GM21619 (cell line): Measurements from ENCODE around the gene XPNPEP2.

Source experiments
- ATAC-seq: cut with Tn5 transposase; IDR thresholded peaks from one replicate; pipeline ENCODE4 v1.9.1; 2021; ENCODE audit not compliant: unreplicated experiment

The XPNPEP2 gene, protein sequence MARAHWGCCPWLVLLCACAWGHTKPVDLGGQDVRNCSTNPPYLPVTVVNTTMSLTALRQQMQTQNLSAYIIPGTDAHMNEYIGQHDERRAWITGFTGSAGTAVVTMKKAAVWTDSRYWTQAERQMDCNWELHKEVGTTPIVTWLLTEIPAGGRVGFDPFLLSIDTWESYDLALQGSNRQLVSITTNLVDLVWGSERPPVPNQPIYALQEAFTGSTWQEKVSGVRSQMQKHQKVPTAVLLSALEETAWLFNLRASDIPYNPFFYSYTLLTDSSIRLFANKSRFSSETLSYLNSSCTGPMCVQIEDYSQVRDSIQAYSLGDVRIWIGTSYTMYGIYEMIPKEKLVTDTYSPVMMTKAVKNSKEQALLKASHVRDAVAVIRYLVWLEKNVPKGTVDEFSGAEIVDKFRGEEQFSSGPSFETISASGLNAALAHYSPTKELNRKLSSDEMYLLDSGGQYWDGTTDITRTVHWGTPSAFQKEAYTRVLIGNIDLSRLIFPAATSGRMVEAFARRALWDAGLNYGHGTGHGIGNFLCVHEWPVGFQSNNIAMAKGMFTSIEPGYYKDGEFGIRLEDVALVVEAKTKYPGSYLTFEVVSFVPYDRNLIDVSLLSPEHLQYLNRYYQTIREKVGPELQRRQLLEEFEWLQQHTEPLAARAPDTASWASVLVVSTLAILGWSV

DNA sequence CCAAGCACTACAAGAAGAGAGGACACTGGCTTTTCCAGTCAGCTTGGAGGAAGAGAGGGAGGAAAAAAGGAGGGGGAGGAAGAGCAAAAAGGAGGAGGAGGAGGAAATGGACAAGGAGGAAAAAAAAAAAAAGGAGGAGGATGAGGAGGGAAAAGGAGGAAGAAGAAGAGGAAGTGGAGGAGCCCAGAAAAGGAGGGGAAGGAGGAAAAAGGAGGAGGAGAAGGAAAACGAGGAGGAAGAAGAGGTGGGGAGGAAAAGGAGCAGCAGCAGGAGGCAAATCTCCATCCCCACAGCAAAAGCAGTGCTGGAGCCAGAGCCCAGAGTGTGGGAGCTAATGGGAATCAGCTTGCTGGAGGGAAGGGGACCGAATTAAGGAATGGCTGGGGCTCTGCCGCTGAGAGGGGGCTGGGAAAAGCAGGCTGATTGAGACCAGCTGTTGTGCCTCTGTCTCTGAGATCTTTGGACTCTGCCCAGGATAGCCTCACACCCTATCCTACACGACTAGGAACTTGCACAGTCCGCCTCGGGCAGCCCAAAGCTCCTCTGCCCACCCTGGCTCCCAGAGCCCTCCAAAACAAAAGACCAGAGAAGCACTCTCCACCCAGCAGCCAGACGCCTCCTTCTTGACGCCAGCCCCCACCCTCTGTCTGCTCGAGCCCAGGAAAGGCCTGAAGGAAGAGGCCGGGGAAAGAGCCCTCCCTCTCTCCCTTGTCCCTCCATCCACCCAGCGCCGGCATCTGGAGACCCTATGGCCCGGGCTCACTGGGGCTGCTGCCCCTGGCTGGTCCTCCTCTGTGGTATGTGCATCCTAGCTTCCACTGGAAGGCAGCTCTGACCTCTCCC is at the start of gene XPNPEP2:
Gene XPNPEP2, plus strand, starts transcription at position 514 of the 843 bp plus-strand sequence. Its CDS starts 235 bp downstream, at position 749.
- ATAC-seq = no peak

- ATAC-seq = no peak
Observed at GRCh38 chrX:129689796-129690195, 49.0 kb upstream of the XPNPEP2 start.

DNA sequence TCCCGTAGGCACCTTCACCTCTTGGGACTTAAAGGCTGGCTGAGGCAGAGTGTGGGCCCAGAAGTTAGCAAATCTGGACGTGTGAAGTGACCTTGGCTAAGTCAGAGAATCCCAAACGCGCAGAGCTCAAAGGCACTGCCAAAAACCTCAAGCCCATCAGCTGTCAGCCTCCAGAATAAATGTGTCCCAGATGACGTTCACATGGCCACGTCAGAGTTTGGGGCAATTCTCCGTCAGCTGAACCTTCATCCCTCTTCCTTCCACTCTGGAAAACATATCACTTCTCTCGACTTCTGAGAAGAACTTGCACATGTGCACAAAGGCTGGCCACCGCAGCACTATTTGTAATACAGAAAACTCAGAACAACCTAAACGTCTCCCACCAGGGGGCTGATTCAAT is 48.3 kb upstream of the XPNPEP2 start:
- no peak for ATAC-seq

GRCh38 chrX:129693354-129693753 is 45.4 kb upstream of the XPNPEP2 start:
- no peak for ATAC-seq

GRCh38 chrX:129694805-129695204 is 44.0 kb upstream of the XPNPEP2 start:
- no peak for ATAC-seq

DNA sequence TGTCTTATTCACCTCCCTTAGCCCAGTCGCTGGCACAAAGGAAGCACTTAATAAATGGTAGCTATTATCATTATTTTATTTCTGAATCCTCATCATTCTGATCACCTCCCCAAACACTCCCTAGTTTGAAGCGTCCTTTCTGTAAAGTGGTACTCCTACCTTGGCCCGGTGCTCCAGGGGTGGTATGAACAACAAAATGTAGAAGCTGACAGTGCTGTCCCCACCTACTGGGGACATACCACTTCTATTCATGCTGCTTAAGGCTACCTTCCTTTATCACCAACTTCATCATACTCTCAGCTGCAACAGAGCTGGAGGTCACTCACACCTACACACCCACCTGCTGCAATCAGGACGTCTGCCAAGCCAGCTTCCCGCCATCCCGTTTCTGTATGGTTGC is 43.2 kb upstream of the XPNPEP2 start:
- ATAC-seq = no peak

DNA sequence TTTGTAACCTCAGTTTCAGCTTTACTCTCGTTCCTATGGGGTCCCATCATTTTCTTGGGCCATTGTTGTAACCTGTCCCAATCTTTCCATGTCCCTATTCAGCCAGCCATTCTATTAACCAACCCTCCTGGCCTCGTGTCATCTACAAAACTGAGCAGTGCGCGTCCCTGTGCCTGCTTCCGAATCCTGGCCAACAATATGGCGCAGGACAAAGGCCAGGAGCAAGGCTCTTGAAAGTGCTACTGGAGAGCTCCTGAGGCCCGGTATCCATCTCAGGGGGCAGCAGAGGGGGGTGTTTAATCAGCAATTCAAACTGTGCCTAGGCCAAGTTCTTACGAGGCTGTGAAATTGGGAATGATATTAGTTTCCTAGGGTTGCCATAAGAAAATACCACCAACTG is 42.8 kb upstream of the XPNPEP2 start:
- ATAC-seq = no peak

- no peak for ATAC-seq
Observed at GRCh38 chrX:129696463-129697155, 42.2 kb upstream of the XPNPEP2 start.

- no peak for ATAC-seq
Observed at GRCh38 chrX:129697204-129697829, 41.5 kb upstream of the XPNPEP2 start.

DNA sequence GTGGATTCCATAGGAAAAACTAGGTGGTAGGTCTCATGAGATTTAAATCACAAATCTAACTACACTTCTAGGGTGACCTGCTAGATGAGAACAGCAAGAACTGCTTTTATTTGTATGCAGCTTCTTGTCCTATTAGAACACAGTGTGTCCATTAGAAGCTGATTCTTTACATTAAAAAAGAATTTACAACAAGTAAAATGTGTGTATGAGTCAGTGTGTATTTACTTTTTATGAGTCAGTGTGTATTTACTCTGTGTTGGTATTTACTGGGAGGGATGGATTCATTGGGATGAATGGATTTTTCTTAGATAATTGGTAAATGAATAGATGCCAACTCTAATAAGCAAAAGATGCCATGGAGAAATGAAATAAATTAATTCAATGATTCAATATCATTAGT is 40.6 kb upstream of the XPNPEP2 start:
- no peak for ATAC-seq

DNA sequence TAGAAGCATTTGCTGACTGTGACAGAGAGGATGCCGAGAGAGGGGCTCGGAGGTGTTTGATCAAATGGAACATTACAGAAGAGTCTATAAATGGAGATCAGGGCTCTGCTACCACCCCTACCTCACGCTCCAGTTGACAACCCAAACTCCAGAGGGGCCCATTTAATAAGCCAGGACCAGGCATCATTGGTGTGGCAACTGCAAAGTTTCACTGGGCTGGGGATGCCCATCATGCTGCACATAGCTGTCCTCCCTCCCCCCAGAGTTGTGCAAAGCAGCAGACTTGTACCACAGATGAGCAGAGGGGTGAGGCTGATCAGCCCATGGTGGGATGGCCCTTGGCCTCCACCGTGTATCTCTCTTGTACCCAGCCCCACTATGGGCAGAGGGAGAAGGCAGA is 38.2 kb upstream of the XPNPEP2 start:
- no peak for ATAC-seq

DNA sequence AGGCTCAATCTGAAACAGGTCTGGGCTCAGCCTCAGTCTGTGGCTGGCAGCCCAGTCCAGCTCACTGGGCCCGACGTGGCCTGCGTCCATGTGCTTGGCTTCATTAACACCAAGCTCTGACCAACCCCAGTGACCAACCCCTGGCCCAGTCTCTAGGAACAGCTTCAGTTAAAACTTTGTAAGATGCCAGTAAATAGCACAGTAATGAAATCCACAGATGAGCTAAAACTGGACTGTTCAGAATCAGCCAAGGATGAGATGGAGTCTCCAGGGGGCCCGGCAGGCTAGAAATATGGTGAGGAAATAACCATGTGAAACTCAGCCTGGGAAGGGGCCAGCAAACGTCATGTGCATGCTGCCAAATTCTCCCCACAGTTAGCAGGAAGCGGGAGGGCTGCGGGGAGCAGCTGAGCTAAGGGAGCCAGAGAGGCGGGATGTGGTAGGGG is 37.1 kb upstream of the XPNPEP2 start:
- ATAC-seq = no peak

DNA sequence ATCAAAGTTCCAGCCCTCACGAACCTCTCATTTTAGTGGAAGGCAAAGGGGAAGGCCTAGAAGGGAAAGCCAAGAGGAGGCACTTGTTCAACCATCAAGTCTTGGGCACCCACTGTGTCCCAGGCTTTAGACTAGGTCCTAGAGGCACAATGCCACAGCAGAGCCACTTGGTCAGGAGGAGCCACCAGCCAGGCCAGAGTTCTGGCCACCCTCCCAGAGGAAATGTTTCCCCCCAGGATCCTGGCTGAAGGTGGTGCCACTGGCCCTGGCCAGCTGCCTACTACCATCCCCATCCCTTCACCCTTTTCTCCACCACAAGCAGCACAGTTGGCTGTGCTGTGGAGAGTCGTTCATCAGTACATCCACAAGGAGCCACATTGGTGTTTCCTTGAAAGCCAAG is 34.3 kb upstream of the XPNPEP2 start:
- no peak for ATAC-seq

- ATAC-seq = no peak
Observed at GRCh38 chrX:129705377-129705925, 33.3 kb upstream of the XPNPEP2 start.

DNA sequence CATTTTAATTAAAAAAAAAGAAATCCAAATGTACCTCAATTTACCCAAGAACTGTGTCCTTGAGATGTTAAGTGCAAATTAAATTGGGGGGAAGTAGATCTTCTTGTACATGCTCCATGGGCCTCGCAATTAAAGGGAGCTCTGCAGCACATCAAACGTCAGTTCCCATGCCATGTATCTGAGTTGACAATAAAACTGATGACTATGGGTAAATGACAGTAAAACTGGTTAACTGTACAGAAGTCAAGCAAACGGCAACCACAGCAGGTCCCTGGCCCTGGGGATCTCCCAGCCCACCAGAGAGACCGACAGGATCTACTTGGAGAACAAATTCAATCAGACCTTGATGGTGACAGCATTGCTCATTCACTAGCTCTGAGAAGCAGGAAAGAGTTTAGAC is 32.8 kb upstream of the XPNPEP2 start:
- no peak for ATAC-seq

- ATAC-seq = no peak
Observed at GRCh38 chrX:129706400-129707072, 32.2 kb upstream of the XPNPEP2 start.

DNA sequence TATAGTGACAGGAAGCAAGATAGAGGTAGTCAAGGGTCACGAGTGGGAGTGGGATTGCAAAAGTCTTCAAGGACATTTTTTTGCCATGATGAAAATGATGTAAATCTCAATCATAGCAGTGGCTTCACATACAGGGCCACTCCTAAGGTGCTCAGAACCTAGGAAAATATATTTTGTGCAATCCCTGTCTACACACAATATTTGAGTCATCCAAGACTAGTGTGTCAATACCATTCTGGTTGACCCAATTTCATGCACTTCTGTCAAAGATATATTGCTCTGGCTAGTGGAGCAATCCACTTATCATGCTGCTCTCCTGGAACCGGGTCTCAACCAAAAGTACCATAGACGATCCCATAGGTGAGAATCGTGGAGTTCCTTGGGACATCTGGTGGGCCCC is 24.2 kb upstream of the XPNPEP2 start:
- ATAC-seq = no peak

- no peak for ATAC-seq
Observed at GRCh38 chrX:129716507-129716906, 22.3 kb upstream of the XPNPEP2 start.

DNA sequence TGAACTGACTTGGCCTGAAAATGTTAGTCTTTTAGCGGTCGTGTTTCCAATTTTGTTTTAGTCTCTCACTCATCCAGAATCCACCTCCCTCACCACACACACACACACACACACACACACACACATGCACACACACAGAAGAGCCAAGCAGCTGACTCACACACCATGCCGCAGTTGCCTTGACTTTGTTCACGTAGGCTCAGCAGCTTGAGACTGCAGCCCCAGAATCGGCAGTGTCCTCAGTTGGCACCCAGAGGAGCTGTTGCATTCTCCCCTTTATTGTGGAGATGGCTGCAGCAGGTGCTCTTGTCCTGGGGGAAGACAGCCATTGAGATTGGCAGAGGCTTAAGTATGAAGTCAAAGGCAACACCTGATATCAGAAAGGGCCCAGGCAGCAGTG is 20.9 kb upstream of the XPNPEP2 start:
- no peak for ATAC-seq

GRCh38 chrX:129718676-129719075 is 20.1 kb upstream of the XPNPEP2 start:
- no peak for ATAC-seq
